AG04450 (cell line): ENCODE data around the gene SHISA9. TPM values are rescaled to one million over a fixed set of nuclear protein-coding genes. Genes with fewer than 3 reads are reported as not detected.

Experiments used
- CTCF ChIA-PET: fragments of 300-600, 350-600 bp; formaldehyde crosslinking; extraction: SDS; loops from one replicate; lab custom pipeline; 2022; ENCODE audit warnings: antibody characterized with exemption, inconsistent platforms; lab: Charles Lee
- POLR2A ChIA-PET: fragments of 350-600 bp; formaldehyde crosslinking; extraction: SDS; loops from one replicate; lab custom pipeline; 2021; ENCODE audit warnings: antibody characterized with exemption, inconsistent platforms; lab: Yijun Ruan, JAX
- DNase-seq: peaks from one replicate; pipeline ENCODE4 v3.0.0-alpha.2; 2011; ENCODE audit warnings: low read depth, low spot score
- H3K27ac ChIP-seq: one replicate; pipeline ENCODE4 v1.5.1; 2012; ENCODE audit warnings: low read depth, low read length, control low read depth
- H3K27me3 ChIP-seq: one replicate; pipeline ENCODE4 v1.6.0; 2012; ENCODE audit warnings: low read length; ENCODE audit not compliant: control insufficient read depth, insufficient read depth
- H3K4me3 ChIP-seq: 2 replicates; pipeline ENCODE4 v1.5.1; 2011; ENCODE audit warnings: mild to moderate bottlenecking, low read depth, low read length, control low read depth
- H3K9me3 ChIP-seq: 2 replicates; pipeline ENCODE4 v1.5.1; 2012; ENCODE audit warnings: low read length; ENCODE audit not compliant: control insufficient read depth, insufficient read depth
- CTCF ChIP-seq: IDR thresholded peaks from 2 replicates; pipeline ENCODE4 v1.5.1; 2011; ENCODE audit warnings: low read depth, low read length, control low read depth, inconsistent platforms
- polyA plus RNA-seq: library from polyadenylated mRNA; depleted of rRNA; stranded (reverse); fragments of >200 nt; gene quantifications from 2 replicates; pipeline ENCODE4 v1.2.3, GENCODE V29; 2011

SHISA9 gene
- polyA plus RNA-seq, 1 experiment, result not detected

- Histone ChIP-seq H3K27me3 (no peaks in the 10 kb centered on the region), H3K27ac (no peak overlapping the region), H3K4me3 (no peak overlapping the region), H3K9me3 (peaks cover 7% of the 10 kb centered on the region; the same call in 1 of the 2 replicates)
- POLR2A ChIA-PET, result no interaction called here
- CTCF ChIA-PET, result no interaction called here
- DNase-seq, result no peak
- TF ChIP-seq CTCF, result no peak
These were observed 23.8 kb downstream of the SHISA9 start for GRCh38 chr16:12925026-12925800.

GRCh38 chr16:12927591-12927990, 26.2 kb downstream of the SHISA9 start:
- no peak for DNase-seq
- POLR2A ChIA-PET, result no interaction called here
- Histone ChIP-seq H3K9me3 (peaks cover 15% of the 10 kb centered on the region; the same call in 1 of the 2 replicates), H3K27ac (no peak overlapping the region), H3K4me3 (no peak overlapping the region), H3K27me3 (no peaks in the 10 kb centered on the region)
- CTCF ChIA-PET, result no interaction called here
- no peak for TF ChIP-seq CTCF

- Histone ChIP-seq H3K9me3 (peaks cover 21% of the 10 kb centered on the region), H3K4me3 (no peak overlapping the region), H3K27me3 (no peaks in the 10 kb centered on the region), H3K27ac (no peak overlapping the region)
- TF ChIP-seq CTCF, result no peak
- no peak for DNase-seq
- ChIA-PET POLR2A (no interaction called here), CTCF (no interaction called here)
These were observed 29.5 kb downstream of the SHISA9 start for GRCh38 chr16:12930881-12931280.

GRCh38 chr16:12936391-12936790, 35.0 kb downstream of the SHISA9 start:
- TF ChIP-seq CTCF, result no peak
- Histone ChIP-seq H3K27me3 (no peaks in the 10 kb centered on the region), H3K4me3 (no peak overlapping the region), H3K27ac (no peak overlapping the region), H3K9me3 (peaks cover 25% of the 10 kb centered on the region)
- POLR2A ChIA-PET, result no interaction called here
- CTCF ChIA-PET, result no interaction called here
- DNase-seq, result no peak

GRCh38 chr16:12941896-12942295, 40.5 kb downstream of the SHISA9 start:
- peaks cover 13% of the 10 kb centered on the region for H3K9me3 ChIP-seq
- DNase-seq, result no peak
- CTCF ChIA-PET, result no interaction called here
- H3K4me3 ChIP-seq, result no peak overlapping the region
- POLR2A ChIA-PET, result no interaction called here
- no peak overlapping the region for H3K27ac ChIP-seq
- no peak for TF ChIP-seq CTCF
- no peaks in the 10 kb centered on the region for H3K27me3 ChIP-seq
